Measurements from ENCODE around the gene TMEM61. TPM values are rescaled to one million over a fixed set of nuclear protein-coding genes. Genes with fewer than 3 reads are reported as not detected.
"Not testable (repeated sequence)": the region's sequence is repeated elsewhere in the genome, so short reads cannot be mapped to it uniquely, and the experiment has no call there.

TMEM61 gene
- total and polyA plus RNA-seq, 2 experiments from 2014 or later = 0.22 to 0.90 TPM

GRCh38 chr1:54962612-54963395 is 17.6 kb upstream of the TMEM61 start:
- Histone ChIP-seq H2AFZ (no peak overlapping the region), H3K4me3 (no peak overlapping the region), H3K4me1 (ENCODE audit: insufficient read depth) (no peaks in the 10 kb centered on the region), H3K9me2 (replicated peaks; ENCODE audit: insufficient read depth) (no peaks in the 10 kb centered on the region), H3K27ac (no peak overlapping the region), H3K4me2 (no peak overlapping the region), H3K79me2 (no peaks in the 10 kb centered on the region), H4K20me1 (ENCODE audit: insufficient read depth, poor library complexity, severe bottlenecking) (no peaks in the 10 kb centered on the region), H3K9me3 (ENCODE audit: low read depth) (no peaks in the 10 kb centered on the region), H3K27me3 (no peaks in the 10 kb centered on the region), H3K36me3 (replicated peaks; ENCODE audit: insufficient read depth, low read depth) (no peaks in the 10 kb centered on the region)
- TF ChIP-seq, protein P1, sequence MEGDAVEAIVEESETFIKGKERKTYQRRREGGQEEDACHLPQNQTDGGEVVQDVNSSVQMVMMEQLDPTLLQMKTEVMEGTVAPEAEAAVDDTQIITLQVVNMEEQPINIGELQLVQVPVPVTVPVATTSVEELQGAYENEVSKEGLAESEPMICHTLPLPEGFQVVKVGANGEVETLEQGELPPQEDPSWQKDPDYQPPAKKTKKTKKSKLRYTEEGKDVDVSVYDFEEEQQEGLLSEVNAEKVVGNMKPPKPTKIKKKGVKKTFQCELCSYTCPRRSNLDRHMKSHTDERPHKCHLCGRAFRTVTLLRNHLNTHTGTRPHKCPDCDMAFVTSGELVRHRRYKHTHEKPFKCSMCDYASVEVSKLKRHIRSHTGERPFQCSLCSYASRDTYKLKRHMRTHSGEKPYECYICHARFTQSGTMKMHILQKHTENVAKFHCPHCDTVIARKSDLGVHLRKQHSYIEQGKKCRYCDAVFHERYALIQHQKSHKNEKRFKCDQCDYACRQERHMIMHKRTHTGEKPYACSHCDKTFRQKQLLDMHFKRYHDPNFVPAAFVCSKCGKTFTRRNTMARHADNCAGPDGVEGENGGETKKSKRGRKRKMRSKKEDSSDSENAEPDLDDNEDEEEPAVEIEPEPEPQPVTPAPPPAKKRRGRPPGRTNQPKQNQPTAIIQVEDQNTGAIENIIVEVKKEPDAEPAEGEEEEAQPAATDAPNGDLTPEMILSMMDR (IDR thresholded peaks at IDR 0.05; ENCODE audit: poor library complexity) = no peak
- TF ChIP-seq EZH2phosphoT487 (IDR thresholded peaks at IDR 0.05; ENCODE audit: low read depth, severe bottlenecking, unreplicated experiment) (no peak), EZH2 (IDR thresholded peaks at IDR 0.05; ENCODE audit: borderline replicate concordance) (no peak)
- DNase-seq (ENCODE audit: low spot score) = no peak
- 74% methylated on average over 4 of the region's 4 CpGs for WGBS (ENCODE audit: low lambda C conversion rate, missing lambda C conversion rate)

- H3K27me3 ChIP-seq; H2AFZ ChIP-seq; H4K20me1 ChIP-seq (ENCODE audit: insufficient read depth, poor library complexity, severe bottlenecking); H3K9me2 ChIP-seq (replicated peaks; ENCODE audit: insufficient read depth); H3K4me1 ChIP-seq (ENCODE audit: insufficient read depth); DNase-seq (ENCODE audit: low spot score); H3K27ac ChIP-seq; H3K36me3 ChIP-seq (replicated peaks; ENCODE audit: insufficient read depth, low read depth); H3K4me3 ChIP-seq; H3K9me3 ChIP-seq (ENCODE audit: low read depth); H3K4me2 ChIP-seq; H3K79me2 ChIP-seq: not testable (repeated sequence)
- 91% methylated on average over 5 of the region's 5 CpGs for WGBS (ENCODE audit: low lambda C conversion rate, missing lambda C conversion rate)
These were observed 16.6 kb upstream of the TMEM61 start for GRCh38 chr1:54963829-54964228.

GRCh38 chr1:54965624-54966340 is 14.6 kb upstream of the TMEM61 start:
- 93% methylated on average over 7 of the region's 7 CpGs for WGBS (ENCODE audit: low lambda C conversion rate, missing lambda C conversion rate)
- H3K27me3 ChIP-seq = no peaks in the 10 kb centered on the region
- no peaks in the 10 kb centered on the region for H4K20me1 ChIP-seq (ENCODE audit: insufficient read depth, poor library complexity, severe bottlenecking)
- no peak overlapping the region for H3K4me3 ChIP-seq
- no peaks in the 10 kb centered on the region for H3K36me3 ChIP-seq (replicated peaks; ENCODE audit: insufficient read depth, low read depth)
- no peak overlapping the region for H3K4me2 ChIP-seq
- no peaks in the 10 kb centered on the region for H3K9me2 ChIP-seq (replicated peaks; ENCODE audit: insufficient read depth)
- H3K4me1 ChIP-seq (ENCODE audit: insufficient read depth) = no peaks in the 10 kb centered on the region
- TF ChIP-seq EZH2 (IDR thresholded peaks at IDR 0.05; ENCODE audit: borderline replicate concordance) (no peak), EZH2phosphoT487 (IDR thresholded peaks at IDR 0.05; ENCODE audit: low read depth, severe bottlenecking, unreplicated experiment) (no peak)
- TF ChIP-seq, protein P1 (IDR thresholded peaks at IDR 0.05; ENCODE audit: poor library complexity) = no peak
- H3K27ac ChIP-seq = no peak overlapping the region
- no peaks in the 10 kb centered on the region for H3K9me3 ChIP-seq (ENCODE audit: low read depth)
- no peak for DNase-seq (ENCODE audit: low spot score)
- H2AFZ ChIP-seq = no peak overlapping the region
- no peaks in the 10 kb centered on the region for H3K79me2 ChIP-seq

DNA sequence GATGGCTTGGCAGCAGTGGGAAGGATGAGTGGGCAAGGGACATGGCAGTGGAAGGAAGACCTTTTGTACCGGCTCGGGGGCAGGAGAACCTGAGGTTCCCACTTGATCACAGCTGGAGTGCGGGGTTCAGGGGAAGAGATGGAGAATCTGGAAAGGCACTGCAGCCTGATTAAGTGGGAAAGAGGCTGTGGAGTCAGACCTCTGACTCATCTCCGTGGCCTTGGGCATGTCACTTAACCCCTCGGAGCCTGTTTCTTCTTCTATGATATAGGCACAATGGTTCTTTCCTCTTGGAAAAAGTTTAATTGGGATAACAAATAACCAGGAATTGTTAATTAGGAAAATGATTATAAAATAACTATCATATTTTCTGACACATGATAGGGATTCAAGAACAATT is 13.1 kb upstream of the TMEM61 start:
- Histone ChIP-seq H3K36me3 (replicated peaks; ENCODE audit: insufficient read depth, low read depth) (no peaks in the 10 kb centered on the region), H3K27ac (no peak overlapping the region), H3K9me2 (replicated peaks; ENCODE audit: insufficient read depth) (no peaks in the 10 kb centered on the region), H3K27me3 (no peaks in the 10 kb centered on the region), H3K9me3 (ENCODE audit: low read depth) (no peaks in the 10 kb centered on the region), H4K20me1 (ENCODE audit: insufficient read depth, poor library complexity, severe bottlenecking) (no peaks in the 10 kb centered on the region), H3K4me3 (no peak overlapping the region), H3K4me1 (ENCODE audit: insufficient read depth) (no peaks in the 10 kb centered on the region), H3K79me2 (no peaks in the 10 kb centered on the region), H2AFZ (no peak overlapping the region), H3K4me2 (no peak overlapping the region)
- no peak for DNase-seq (ENCODE audit: low spot score)
- WGBS (ENCODE audit: low lambda C conversion rate, missing lambda C conversion rate) = 69% methylated on average over 5 of the region's 5 CpGs
- no peak for TF ChIP-seq EZH2 (IDR thresholded peaks at IDR 0.05; ENCODE audit: borderline replicate concordance)
- TF ChIP-seq, protein P1 (IDR thresholded peaks at IDR 0.05; ENCODE audit: poor library complexity) = no peak
- no peak for TF ChIP-seq EZH2phosphoT487 (IDR thresholded peaks at IDR 0.05; ENCODE audit: low read depth, severe bottlenecking, unreplicated experiment)

Measured in hepatocyte (in vitro differentiated cells).